HepG2 (cell line): ENCODE results near the gene FAF2.

Experiments
- CHD2 ChIP-seq: IDR thresholded peaks from 2 replicates; pipeline ENCODE4 v1.6.1; 2011; ENCODE audit warnings: low read depth, low read length, improper control_type of control experiment
- FOXA3 ChIP-seq: IDR thresholded peaks from 2 replicates; pipeline ENCODE4 v1.6.1; 2016; ENCODE audit warnings: missing genetic modification reagents, missing compliant biosample characterization
- FOXP1 ChIP-seq, 2 experiments: fragments of 450-650 bp in 1 of 2; IDR thresholded peaks; 2 replicates each; pipeline ENCODE4 v1.6.1; 2017 to 2018; ENCODE audit warnings: antibody characterized with exemption in 1 of 2
- HNRNPUL1 ChIP-seq: fragments of 200-400 bp; formaldehyde crosslinking; IDR thresholded peaks from 2 replicates; pipeline ENCODE4 v1.6.1; 2017; ENCODE audit warnings: low read depth, mild to moderate bottlenecking, low read length, moderate library complexity
- MXD4 ChIP-seq: IDR thresholded peaks from 2 replicates; pipeline ENCODE4 v1.6.1; 2016; ENCODE audit warnings: mild to moderate bottlenecking, missing biosample characterization, missing genetic modification reagents
- SKIL ChIP-seq: sonication (generic); formaldehyde crosslinking; IDR thresholded peaks from 2 replicates; pipeline ENCODE4 v1.8.0; 2022; ENCODE audit warnings: missing genetic modification reagents, mild to moderate bottlenecking, moderate library complexity, borderline replicate concordance

- TF ChIP-seq FOXP1 (IDR thresholded peaks at IDR 0.05) (no peak), FOXP1 (CRISPR knock-in tag; IDR thresholded peaks at IDR 0.05) (no peak), MXD4 (CRISPR knock-in tag) (no peak), CHD2 (no peak), FOXA3 (CRISPR knock-in tag) (no peak), SKIL (CRISPR knock-in tag) (no peak), HNRNPUL1 (no peak)
Observed at GRCh38 chr5:176454724-176455394, 6.7 kb downstream of the FAF2 start.
